PC-9 (cell line): ENCODE data around the gene MID1IP1. TPM values are rescaled to one million over a fixed set of nuclear protein-coding genes. Genes with fewer than 3 reads are reported as not detected.

Experiments used
- BruUV-seq: library from RNA; stranded (reverse); fragments of 400-500 nt; replicated peaks from 2 replicates; lab custom pipeline; 2021; lab: Mats Ljungman, UMichigan
- CTCF ChIA-PET: fragments of 300-600 bp; sonication (Branson Sonifier 250); formaldehyde crosslinking; loops from one replicate; lab custom pipeline; 2022; ENCODE audit warnings: antibody characterized with exemption; lab: Charles Lee
- POLR2A ChIA-PET: fragments of 300-600 bp; sonication (Branson Sonifier 250); formaldehyde crosslinking; loops from one replicate; lab custom pipeline; 2022; ENCODE audit warnings: antibody characterized with exemption; ENCODE audit not compliant: unreplicated experiment; lab: Charles Lee
- DNase-seq, 2 experiments: peaks; one replicate each; pipeline versions ENCODE4 v3.0.0 to v3.0.0-alpha.2; 2015 to 2022; ENCODE audit warnings: mixed read lengths in 1 of 2
- H2AFZ ChIP-seq: fragments of 200-600 bp; sonication (generic); 2 replicates; pipeline ENCODE4 v1.8.1; 2017; ENCODE audit warnings: antibody characterized with exemption
- H3F3A ChIP-seq: fragments of 200-600 bp; sonication (generic); 2 replicates; pipeline ENCODE4 v1.8.1; 2017; ENCODE audit warnings: antibody characterized with exemption, mild to moderate bottlenecking, low read depth; ENCODE audit not compliant: insufficient read depth
- H3K27ac ChIP-seq: fragments of 200-600 bp; sonication (generic); 2 replicates; pipeline ENCODE4 v1.6.1; 2016; ENCODE audit warnings: mixed run types
- H3K27me3 ChIP-seq: fragments of 200-600 bp; sonication (generic); 2 replicates; pipeline ENCODE4 v1.6.1; 2016; ENCODE audit warnings: low read depth, mixed run types; ENCODE audit not compliant: insufficient read depth
- H3K36me3 ChIP-seq: fragments of 200-600 bp; sonication (generic); 2 replicates; pipeline ENCODE4 v1.6.1; 2016; ENCODE audit warnings: low read depth, mixed run types
- H3K4me1 ChIP-seq: fragments of 200-600 bp; sonication (generic); replicated peaks from 2 replicates; pipeline ENCODE4 v1.6.1; 2016; ENCODE audit warnings: mixed run types; ENCODE audit not compliant: insufficient read depth
- H3K4me2 ChIP-seq: fragments of 200-600 bp; sonication (generic); 2 replicates; pipeline ENCODE4 v1.6.1; 2017; ENCODE audit warnings: mixed run types
- H3K4me3 ChIP-seq: fragments of 200-600 bp; sonication (generic); 2 replicates; pipeline ENCODE4 v1.6.1; 2016; ENCODE audit warnings: mixed run types
- H3K79me2 ChIP-seq: fragments of 200-600 bp; sonication (generic); 2 replicates; pipeline ENCODE4 v1.6.1; 2017; ENCODE audit warnings: low read depth, mixed run types
- H3K9me2 ChIP-seq: fragments of 200-600 bp; sonication (generic); 2 replicates; pipeline ENCODE4 v1.8.1; 2017; ENCODE audit warnings: mild to moderate bottlenecking; ENCODE audit not compliant: insufficient read depth
- H3K9me3 ChIP-seq: fragments of 200-600 bp; sonication (generic); 2 replicates; pipeline ENCODE4 v1.8.1; 2016; ENCODE audit warnings: low read depth; ENCODE audit not compliant: insufficient read depth
- H4K20me1 ChIP-seq: fragments of 200-600 bp; sonication (generic); 2 replicates; pipeline ENCODE4 v1.8.1; 2017; ENCODE audit not compliant: insufficient read depth
- EZH2 ChIP-seq: fragments of 200-600 bp; sonication (generic); IDR thresholded peaks from 2 replicates; pipeline ENCODE4 v1.8.0; 2017; ENCODE audit warnings: antibody characterized with exemption, low read depth
- intact Hi-C: fragments of 100-400 bp; cut with micrococcal nuclease; formaldehyde crosslinking; loops from one replicate; pipeline ENCODE4 v1.10.0; 2022; ENCODE audit not compliant: unreplicated experiment
- total RNA-seq: library from RNA; stranded (reverse); gene quantifications from 2 replicates; pipeline ENCODE4 v1.2.3, GENCODE V29; 2021
- TF ChIP-seq, protein P1 (sequence below): fragments of 200-600 bp; sonication (generic); conservative IDR thresholded peaks from 2 replicates; pipeline ENCODE4 v1.6.1; 2017; ENCODE audit warnings: mixed run types, antibody characterized with exemption, mild to moderate bottlenecking, moderate library complexity

MID1IP1 gene
- total RNA-seq, 1 experiment from 2014 or later = not detected

DNA sequence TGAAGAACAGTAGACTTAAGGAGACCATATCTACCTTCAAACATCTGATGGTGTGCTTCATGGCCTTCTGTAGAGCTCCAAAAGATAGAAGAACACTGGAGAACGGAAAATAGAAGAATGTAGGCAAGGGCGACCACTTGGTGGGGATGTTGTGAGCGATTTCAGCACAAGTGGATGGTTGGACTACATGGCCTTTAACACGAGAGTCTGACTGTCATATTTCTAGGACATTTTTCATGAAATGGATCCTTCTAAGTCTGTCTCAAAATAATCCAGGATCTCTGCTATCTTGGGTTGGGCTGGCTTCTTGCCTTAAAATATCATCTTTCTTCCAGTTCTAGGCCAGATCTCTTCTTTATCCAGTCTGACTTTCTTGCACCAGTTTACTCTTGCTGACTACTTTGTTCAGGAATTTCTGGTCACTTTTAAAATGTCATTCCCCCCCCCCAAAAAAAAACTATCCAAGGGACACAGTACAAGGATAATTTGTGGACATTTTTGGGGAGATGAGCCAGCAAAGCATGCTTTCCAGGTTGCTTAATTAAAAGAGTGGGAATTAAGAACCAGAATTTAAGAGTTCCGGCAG, 1.2 kb upstream of the MID1IP1 start:
- no peak for DNase-seq
- H3F3A ChIP-seq = no peaks in the 10 kb centered on the region
- intact Hi-C loops = no loop called here
- BruUV-seq = no TSS peak
- POLR2A ChIA-PET = no interaction called here
- TF ChIP-seq, protein P1, sequence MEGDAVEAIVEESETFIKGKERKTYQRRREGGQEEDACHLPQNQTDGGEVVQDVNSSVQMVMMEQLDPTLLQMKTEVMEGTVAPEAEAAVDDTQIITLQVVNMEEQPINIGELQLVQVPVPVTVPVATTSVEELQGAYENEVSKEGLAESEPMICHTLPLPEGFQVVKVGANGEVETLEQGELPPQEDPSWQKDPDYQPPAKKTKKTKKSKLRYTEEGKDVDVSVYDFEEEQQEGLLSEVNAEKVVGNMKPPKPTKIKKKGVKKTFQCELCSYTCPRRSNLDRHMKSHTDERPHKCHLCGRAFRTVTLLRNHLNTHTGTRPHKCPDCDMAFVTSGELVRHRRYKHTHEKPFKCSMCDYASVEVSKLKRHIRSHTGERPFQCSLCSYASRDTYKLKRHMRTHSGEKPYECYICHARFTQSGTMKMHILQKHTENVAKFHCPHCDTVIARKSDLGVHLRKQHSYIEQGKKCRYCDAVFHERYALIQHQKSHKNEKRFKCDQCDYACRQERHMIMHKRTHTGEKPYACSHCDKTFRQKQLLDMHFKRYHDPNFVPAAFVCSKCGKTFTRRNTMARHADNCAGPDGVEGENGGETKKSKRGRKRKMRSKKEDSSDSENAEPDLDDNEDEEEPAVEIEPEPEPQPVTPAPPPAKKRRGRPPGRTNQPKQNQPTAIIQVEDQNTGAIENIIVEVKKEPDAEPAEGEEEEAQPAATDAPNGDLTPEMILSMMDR = no peak
- TF ChIP-seq EZH2 = no peak
- no peak overlapping the region for H2AFZ ChIP-seq
- no peaks in the 10 kb centered on the region for H3K9me2 ChIP-seq
- no peak overlapping the region for H3K4me2 ChIP-seq
- no peaks in the 10 kb centered on the region for H3K79me2 ChIP-seq
- H3K27me3 ChIP-seq = no peaks in the 10 kb centered on the region
- H3K4me1 ChIP-seq = no peaks in the 10 kb centered on the region
- H3K9me3 ChIP-seq = no peaks in the 10 kb centered on the region
- H4K20me1 ChIP-seq = no peaks in the 10 kb centered on the region
- CTCF ChIA-PET = no interaction called here
- no peak overlapping the region for H3K4me3 ChIP-seq
- H3K36me3 ChIP-seq = no peaks in the 10 kb centered on the region
- H3K27ac ChIP-seq = no peak overlapping the region

DNA sequence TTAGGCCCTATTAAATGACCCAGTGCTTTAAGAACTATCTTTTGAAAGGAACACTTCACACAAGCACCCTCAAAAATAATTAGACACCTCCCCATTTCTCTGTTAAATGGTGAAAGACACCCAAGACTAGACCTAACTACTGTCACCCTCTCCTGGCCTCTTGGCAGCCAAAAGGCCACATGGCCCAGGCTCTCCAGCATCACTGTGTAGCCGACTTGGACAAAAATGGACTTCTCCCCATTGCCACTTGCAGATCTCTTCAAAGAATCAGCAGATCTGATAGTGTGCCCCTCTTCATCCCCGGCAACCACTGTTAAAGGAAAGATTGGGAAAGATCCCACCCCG, 2.0 kb downstream of the MID1IP1 start:
- CTCF ChIA-PET = no interaction called here
- Histone ChIP-seq H3K9me2 (no peaks in the 10 kb centered on the region), H3K9me3 (no peaks in the 10 kb centered on the region), H3K4me2 (no peak overlapping the region), H3K4me1 (no peaks in the 10 kb centered on the region), H4K20me1 (no peaks in the 10 kb centered on the region), H3K36me3 (no peaks in the 10 kb centered on the region), H3F3A (no peaks in the 10 kb centered on the region), H3K79me2 (no peaks in the 10 kb centered on the region), H3K27ac (no peak overlapping the region), H3K27me3 (no peaks in the 10 kb centered on the region), H2AFZ (no peak overlapping the region), H3K4me3 (no peak overlapping the region)
- BruUV-seq = no TSS peak
- TF ChIP-seq, protein P1 = no peak
- TF ChIP-seq EZH2 = no peak
- POLR2A ChIA-PET = no interaction called here
- intact Hi-C loops = no loop called here
- no peak for DNase-seq

DNA sequence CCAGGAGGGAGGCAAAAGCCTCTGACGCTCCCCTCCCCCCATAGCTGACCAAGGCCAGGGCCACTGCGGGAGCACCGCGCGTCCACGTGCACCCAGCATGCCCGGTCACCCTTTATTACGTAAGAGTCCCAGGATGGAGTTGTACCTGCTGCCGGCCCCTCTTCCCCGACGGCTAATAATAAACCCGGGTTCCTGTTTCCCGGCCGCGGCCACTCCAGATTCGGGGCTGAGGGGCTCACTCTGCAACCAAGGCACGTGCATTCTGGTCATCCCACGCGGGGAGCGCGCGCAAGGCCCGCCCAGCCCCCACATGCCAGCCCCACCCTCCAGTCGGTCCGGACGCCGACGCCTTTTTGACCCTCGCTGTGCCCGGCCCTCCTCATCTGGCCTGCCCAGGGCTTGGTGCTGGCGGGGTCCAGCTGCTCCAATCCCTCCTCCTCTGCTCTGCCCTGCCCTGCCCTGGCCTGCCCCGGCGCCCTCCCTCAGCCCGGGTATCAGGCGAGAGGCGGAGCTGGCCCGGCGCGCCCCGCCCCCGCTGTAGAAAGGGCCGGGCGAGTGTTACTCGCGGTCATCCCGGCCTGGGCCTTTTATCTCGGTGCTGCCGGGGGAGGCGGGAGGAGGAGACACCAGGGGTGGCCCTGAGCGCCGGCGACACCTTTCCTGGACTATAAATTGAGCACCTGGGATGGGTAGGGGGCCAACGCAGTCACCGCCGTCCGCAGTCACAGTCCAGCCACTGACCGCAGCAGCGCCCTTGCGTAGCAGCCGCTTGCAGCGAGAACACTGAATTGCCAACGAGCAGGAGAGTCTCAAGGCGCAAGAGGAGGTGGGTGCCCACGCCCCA, 2.6 kb downstream of the MID1IP1 start:
- H2AFZ ChIP-seq = no peak overlapping the region
- no peaks in the 10 kb centered on the region for H3K27me3 ChIP-seq
- H4K20me1 ChIP-seq = no peaks in the 10 kb centered on the region
- no peaks in the 10 kb centered on the region for H3K79me2 ChIP-seq
- H3F3A ChIP-seq = no peaks in the 10 kb centered on the region
- H3K9me3 ChIP-seq = no peaks in the 10 kb centered on the region
- no peaks in the 10 kb centered on the region for H3K36me3 ChIP-seq
- ChIA-PET CTCF (no interaction called here), POLR2A (no interaction called here)
- no peaks in the 10 kb centered on the region for H3K4me1 ChIP-seq
- no peak for DNase-seq
- no TSS peak for BruUV-seq
- no peak overlapping the region for H3K4me3 ChIP-seq
- no peak overlapping the region for H3K27ac ChIP-seq
- intact Hi-C loops = no loop called here
- H3K4me2 ChIP-seq = no peak overlapping the region
- H3K9me2 ChIP-seq = no peaks in the 10 kb centered on the region
- no peak for TF ChIP-seq EZH2
- TF ChIP-seq, protein P1 = no peak
